HepG2 (cell line): ENCODE measurements around the gene ATP6V0E2. TPM values are rescaled to one million over a fixed set of nuclear protein-coding genes. Genes with fewer than 3 reads are reported as not detected.
A peak's percentile ranks its signal among the peaks of the same experiment; 100 is the strongest.

ENCODE experiments used
- ARID4A ChIP-seq: sonication (generic); formaldehyde crosslinking; IDR thresholded peaks from 2 replicates; pipeline ENCODE4 v1.5.0; 2020; ENCODE audit warnings: mild to moderate bottlenecking, missing genetic modification reagents, borderline replicate concordance
- CEBPB ChIP-seq: IDR thresholded peaks from 2 replicates; pipeline ENCODE4 v1.6.1; 2011; ENCODE audit warnings: low read depth, low read length, improper control_type of control experiment, borderline replicate concordance
- CREM ChIP-seq, 2 experiments: sonication (generic) in 1 of 2; formaldehyde crosslinking in 1 of 2; IDR thresholded peaks; 2 replicates each; pipeline versions ENCODE4 v1.4.0 to v1.6.1; 2016 to 2020; ENCODE audit warnings: antibody characterized with exemption in 1 of 2, mild to moderate bottlenecking in 1 of 2, missing genetic modification reagents in 1 of 2
- CTCF ChIP-seq: sonication (generic); formaldehyde crosslinking; IDR thresholded peaks from 2 replicates; pipeline ENCODE4 v1.5.0; 2020; ENCODE audit warnings: mild to moderate bottlenecking, missing genetic modification reagents, moderate library complexity
- ELF3 ChIP-seq: IDR thresholded peaks from 2 replicates; pipeline ENCODE4 v1.6.1; 2016; ENCODE audit warnings: missing genetic modification reagents, missing compliant biosample characterization
- HNRNPLL ChIP-seq: fragments of 200-400 bp; formaldehyde crosslinking; IDR thresholded peaks from 2 replicates; pipeline ENCODE4 v1.6.1; 2017; ENCODE audit warnings: mild to moderate bottlenecking, low read depth, low read length; ENCODE audit not compliant: poor library complexity, severe bottlenecking
- IRF1 ChIP-seq: sonication (generic); formaldehyde crosslinking; IDR thresholded peaks from 2 replicates; pipeline ENCODE4 v1.4.0; 2020; ENCODE audit warnings: low read depth, mild to moderate bottlenecking, missing genetic modification reagents
- PHF20 ChIP-seq: sonication (generic); formaldehyde crosslinking; IDR thresholded peaks from 2 replicates; pipeline ENCODE4 v1.5.0; 2020; ENCODE audit warnings: mild to moderate bottlenecking, missing genetic modification reagents
- PHF8 ChIP-seq: sonication (generic); formaldehyde crosslinking; IDR thresholded peaks from 2 replicates; pipeline ENCODE4 v1.5.0; 2020; ENCODE audit warnings: missing genetic modification reagents
- PLSCR1 ChIP-seq: sonication (generic); formaldehyde crosslinking; IDR thresholded peaks from 2 replicates; pipeline ENCODE4 v1.5.0; 2020; ENCODE audit warnings: missing genetic modification reagents, mild to moderate bottlenecking, borderline replicate concordance
- PRDM10 ChIP-seq: sonication (generic); formaldehyde crosslinking; IDR thresholded peaks from 2 replicates; pipeline ENCODE4 v1.4.0; 2020; ENCODE audit warnings: low read depth, missing genetic modification reagents
- ZNF143 ChIP-seq: sonication (generic); formaldehyde crosslinking; IDR thresholded peaks from 2 replicates; pipeline ENCODE4 v1.4.0; 2020; ENCODE audit warnings: missing genetic modification reagents
- ZNF225 ChIP-seq: sonication (generic); formaldehyde crosslinking; IDR thresholded peaks from 2 replicates; pipeline ENCODE4 v1.4.0; 2020; ENCODE audit warnings: mild to moderate bottlenecking, missing genetic modification reagents
- ZNF75D ChIP-seq: sonication (generic); formaldehyde crosslinking; IDR thresholded peaks from 2 replicates; pipeline ENCODE4 v1.8.1; 2023; ENCODE audit warnings: missing genetic modification reagents, mild to moderate bottlenecking, borderline replicate concordance
- ZNF768 ChIP-seq: sonication (generic); formaldehyde crosslinking; IDR thresholded peaks from 2 replicates; pipeline ENCODE4 v1.4.0; 2020; ENCODE audit warnings: missing genetic modification reagents
- ZNF83 ChIP-seq: sonication (generic); formaldehyde crosslinking; IDR thresholded peaks from 2 replicates; pipeline ENCODE4 v1.4.0; 2020; ENCODE audit warnings: missing genetic modification reagents, mild to moderate bottlenecking, borderline replicate concordance
- polyA plus RNA-seq, 8 experiments: library from polyadenylated mRNA; depleted of rRNA in 3 of 8; stranded (reverse) in 7 of 8; unstranded in 1 of 8; fragments of >200 nt; fragmentation: Illumina TruSeq in 4 of 8; extraction: Trizol in 4 of 8; gene quantifications; 2 replicates each; pipeline versions ENCODE4 v1.2.1 to v1.2.3, GENCODE V29; 2011 to 2016; ENCODE audit warnings: low read depth in 4 of 8, missing spikeins in 1 of 8, mixed read lengths in 1 of 8; ENCODE audit not compliant: insufficient read depth in 1 of 8
- total RNA-seq, 5 experiments: library from RNA; depleted of rRNA; stranded (reverse); fragments of >200 nt; fragmentation: Illumina TruSeq; extraction: Trizol; gene quantifications; 2 replicates each; pipeline ENCODE4 v1.2.3, GENCODE V29; 2016; ENCODE audit warnings: low read depth in 1 of 5

Gene ATP6V0E2
- total and polyA plus RNA-seq, 2 of the 13 experiments (the other 11 are each of a cell fraction or from before 2014, with no cell fraction given), result 36.8 to 203 TPM

GRCh38 chr7:149860821-149861727 lies 12.7 kb upstream of the ATP6V0E2 start (continued):
- no peak for TF ChIP-seq IRF1 (CRISPR knock-in tag)
- TF ChIP-seq CEBPB, result no peak
- TF ChIP-seq ZNF225 (CRISPR knock-in tag), result no peak
- no peak for TF ChIP-seq ZNF75D (CRISPR knock-in tag)
- TF ChIP-seq ARID4A (CRISPR knock-in tag), result no peak
- TF ChIP-seq HNRNPLL, result peak; percentile 35
- no peak for TF ChIP-seq PRDM10 (CRISPR knock-in tag)
- peak; percentile 89 for TF ChIP-seq CTCF
- TF ChIP-seq CREM (IDR thresholded peaks at IDR 0.05), result no peak
- no peak for TF ChIP-seq CREM (CRISPR knock-in tag; IDR thresholded peaks at IDR 0.05)
- TF ChIP-seq PHF20 (CRISPR knock-in tag), result no peak
- TF ChIP-seq ELF3 (CRISPR knock-in tag), result no peak
- TF ChIP-seq PLSCR1 (CRISPR knock-in tag), result no peak
- TF ChIP-seq ZNF83 (CRISPR knock-in tag), result no peak
- TF ChIP-seq ZNF768 (CRISPR knock-in tag), result peak; percentile 19; the same call in 1 of the 2 replicates
- no peak for TF ChIP-seq ZNF143 (CRISPR knock-in tag)
- no peak for TF ChIP-seq PHF8 (CRISPR knock-in tag)
